IMR-90 (cell line): ENCODE measurements around the gene KRTAP5-3. TPM values are rescaled to one million over a fixed set of nuclear protein-coding genes. Genes with fewer than 3 reads are reported as not detected.

Experiments used
- ATAC-seq: fragments of 200-7000 bp; cut with Tn5 transposase; 2 replicates; pipeline ENCODE4 v1.9.1; 2020; ENCODE audit warnings: low read depth, mild to moderate bottlenecking, moderate library complexity
- BruUV-seq: library from RNA; stranded (reverse); fragments of 400-500 nt; replicated peaks from 2 replicates; lab custom pipeline; 2021; lab: Mats Ljungman, UMichigan
- CTCF ChIA-PET: fragments of 300-600 bp; formaldehyde crosslinking; extraction: SDS; loops from one replicate; lab custom pipeline; 2021; ENCODE audit warnings: antibody characterized with exemption; lab: Yijun Ruan, JAX
- POLR2A ChIA-PET: fragments of 300-600 bp; sonication (Branson Sonifier 250); formaldehyde crosslinking; loops from one replicate; lab custom pipeline; 2022; ENCODE audit warnings: antibody characterized with exemption; ENCODE audit not compliant: unreplicated experiment; lab: Charles Lee
- DNase-seq: peaks from one replicate; pipeline ENCODE4 v3.0.0; 2013
- H2AFZ ChIP-seq: replicated peaks from 2 replicates; pipeline ENCODE3; 2013; ENCODE audit warnings: low read length, mild to moderate bottlenecking; ENCODE audit not compliant: poor library complexity
- H2AK5ac ChIP-seq: 2 replicates; pipeline ENCODE4 v1.6.1; 2013; ENCODE audit warnings: low read depth, low read length, inconsistent platforms
- H2AK9ac ChIP-seq: replicated peaks from 2 replicates; pipeline ENCODE3; 2013; ENCODE audit warnings: mild to moderate bottlenecking, low read depth, low read length, moderate library complexity; ENCODE audit not compliant: poor library complexity
- H2BK120ac ChIP-seq: 2 replicates; pipeline ENCODE4 v1.6.1; 2013; ENCODE audit warnings: low read depth, low read length, inconsistent platforms
- H2BK15ac ChIP-seq: 3 replicates; pipeline ENCODE4 v1.6.1; 2013; ENCODE audit warnings: low read depth, low read length, inconsistent platforms
- H2BK20ac ChIP-seq: 2 replicates; pipeline ENCODE4 v1.6.1; 2013; ENCODE audit warnings: low read depth, mild to moderate bottlenecking, inconsistent platforms, low read length, moderate library complexity
- H2BK5ac ChIP-seq: 2 replicates; pipeline ENCODE4 v1.6.1; 2013; ENCODE audit warnings: mild to moderate bottlenecking, low read depth, low read length, inconsistent platforms; ENCODE audit not compliant: poor library complexity, severe bottlenecking
- H3K14ac ChIP-seq: replicated peaks from 2 replicates; pipeline ENCODE4 v1.6.1; 2013; ENCODE audit warnings: low read depth, low read length, inconsistent platforms
- H3K18ac ChIP-seq: 2 replicates; pipeline ENCODE4 v1.6.1; 2013; ENCODE audit warnings: low read depth, low read length, control low read depth
- H3K23ac ChIP-seq: 2 replicates; pipeline ENCODE4 v1.6.1; 2013; ENCODE audit warnings: low read depth, low read length, inconsistent platforms
- H3K27ac ChIP-seq: 2 replicates; pipeline ENCODE4 v1.5.1; 2013; ENCODE audit warnings: mild to moderate bottlenecking, control low read depth, low read length; ENCODE audit not compliant: insufficient read depth
- H3K27me3 ChIP-seq: 2 replicates; pipeline ENCODE4 v1.6.1; 2013; ENCODE audit warnings: low read length; ENCODE audit not compliant: control insufficient read depth, insufficient read depth
- H3K36me3 ChIP-seq: 2 replicates; pipeline ENCODE4 v1.6.1; 2013; ENCODE audit warnings: low read length, mixed read lengths; ENCODE audit not compliant: control insufficient read depth, insufficient read depth
- H3K4ac ChIP-seq: 2 replicates; pipeline ENCODE4 v1.6.1; 2013; ENCODE audit warnings: low read depth, low read length, inconsistent platforms
- H3K4me1 ChIP-seq: 2 replicates; pipeline ENCODE4 v1.6.1; 2013; ENCODE audit warnings: low read length, mixed read lengths; ENCODE audit not compliant: control insufficient read depth, insufficient read depth
- H3K4me2 ChIP-seq: 2 replicates; pipeline ENCODE4 v1.6.1; 2013; ENCODE audit warnings: low read depth, mild to moderate bottlenecking, control low read depth, low read length, moderate library complexity
- H3K4me3 ChIP-seq: 2 replicates; pipeline ENCODE4 v1.5.1; 2013; ENCODE audit warnings: low read depth, mild to moderate bottlenecking, control low read depth, low read length, moderate library complexity; ENCODE audit not compliant: insufficient read depth
- H3K56ac ChIP-seq: 2 replicates; pipeline ENCODE4 v1.6.1; 2013; ENCODE audit warnings: low read length, inconsistent platforms; ENCODE audit not compliant: insufficient read depth; ENCODE audit errors: extremely low read depth
- H3K79me1 ChIP-seq, 2 experiments: 2 replicates each; pipeline ENCODE4 v1.6.1; 2013; ENCODE audit warnings: low read length in 2 of 2, inconsistent platforms in 1 of 2, low read depth in 1 of 2
- H3K9ac ChIP-seq: 2 replicates; pipeline ENCODE4 v1.6.1; 2013; ENCODE audit warnings: low read depth, low read length, control low read depth
- H3K9me1 ChIP-seq: 2 replicates; pipeline ENCODE4 v1.6.1; 2013; ENCODE audit warnings: low read length, inconsistent platforms; ENCODE audit not compliant: insufficient read depth
- H3K9me3 ChIP-seq: 2 replicates; pipeline ENCODE4 v1.6.1; 2013; ENCODE audit warnings: low read length; ENCODE audit not compliant: control insufficient read depth, insufficient read depth
- H4K20me1 ChIP-seq: 2 replicates; pipeline ENCODE4 v1.6.1; 2013; ENCODE audit warnings: low read length, inconsistent platforms; ENCODE audit not compliant: insufficient read depth
- H4K5ac ChIP-seq: 2 replicates; pipeline ENCODE4 v1.6.1; 2013; ENCODE audit warnings: mild to moderate bottlenecking, low read depth, low read length, control low read depth
- H4K8ac ChIP-seq, 2 experiments: 2 replicates each; pipeline ENCODE4 v1.6.1; 2013; ENCODE audit warnings: low read depth in 2 of 2, low read length in 2 of 2, control low read depth in 1 of 2, inconsistent platforms in 1 of 2
- H4K91ac ChIP-seq: 2 replicates; pipeline ENCODE4 v1.6.1; 2013; ENCODE audit warnings: low read depth, low read length, inconsistent platforms; ENCODE audit not compliant: insufficient read depth
- MAFK ChIP-seq: IDR thresholded peaks from 2 replicates; pipeline ENCODE4 v1.6.1; 2012; ENCODE audit warnings: low read depth, low read length, improper control_type of control experiment
- MAZ ChIP-seq: IDR thresholded peaks from 2 replicates; pipeline ENCODE4 v1.6.1; 2012; ENCODE audit warnings: low read depth, mild to moderate bottlenecking, low read length, improper control_type of control experiment, moderate library complexity, borderline replicate concordance
- NFE2L2 ChIP-seq: fragments of 150-350 bp; IDR thresholded peaks from 2 replicates; pipeline ENCODE4 v1.6.1; 2016; ENCODE audit warnings: low read depth, mild to moderate bottlenecking, low read length
- RAD21 ChIP-seq: IDR thresholded peaks from 2 replicates; pipeline ENCODE4 v1.6.1; 2012; ENCODE audit warnings: low read length, improper control_type of control experiment
- RCOR1 ChIP-seq: IDR thresholded peaks from 2 replicates; pipeline ENCODE4 v1.6.1; 2012; ENCODE audit warnings: mild to moderate bottlenecking, low read length, improper control_type of control experiment; ENCODE audit not compliant: insufficient replicate concordance
- SMC3 ChIP-seq: fragments of 150-350 bp; IDR thresholded peaks from 2 replicates; pipeline ENCODE4 v1.6.1; 2016; ENCODE audit warnings: low read depth, mild to moderate bottlenecking, antibody characterized with exemption, low read length, moderate library complexity
- WGBS, 2 experiments: methylation state at CpG; one replicate each; pipeline versions ENCODE4 v1.1.5 to v1.1.7; 2013; ENCODE audit warnings: missing lambda C conversion rate in 2 of 2; ENCODE audit not compliant: insufficient read length in 1 of 2; ENCODE audit errors: extremely low coverage in 2 of 2; 5-methylcytosine and 5-hydroxymethylcytosine counted together
- dilution Hi-C: fragments of 300-500 bp; cut with HindIII; formaldehyde crosslinking; loops from one replicate; pipeline ENCODE4 v1.14.3; 2018; ENCODE audit warnings: low sequenced_read_pairs; ENCODE audit not compliant: unreplicated experiment
- in situ Hi-C: fragments of 300-500 bp; cut with MboI; formaldehyde crosslinking; loops from 3 replicates; pipeline ENCODE4 v1.14.3; 2019; ENCODE audit warnings: low sequenced_read_pairs, inconsistent platforms, mixed read lengths
- intact Hi-C: fragments of 100-400 bp; cut with micrococcal nuclease; formaldehyde crosslinking; loops from 2 replicates; pipeline ENCODE4 v1.10.0; 2022
- polyA plus RNA-seq, 3 experiments: library from polyadenylated mRNA; depleted of rRNA; stranded (reverse); fragments of >200 nt; gene quantifications; 2 replicates each; pipeline ENCODE4 v1.2.3, GENCODE V29; 2012; ENCODE audit warnings: low replicate concordance in 1 of 3
- total RNA-seq: library from RNA; depleted of rRNA; stranded (reverse); fragments of >200 nt; gene quantifications from 2 replicates; pipeline ENCODE4 v1.2.3, GENCODE V29; 2012
- TF ChIP-seq, protein P1 (sequence below): fragments of 150-350 bp; IDR thresholded peaks from 2 replicates; pipeline ENCODE4 v1.6.1; 2016; ENCODE audit warnings: low read depth, mild to moderate bottlenecking, low read length, moderate library complexity, borderline replicate concordance

Gene KRTAP5-3
- total and polyA plus RNA-seq, 2 of the 4 experiments (the other 2 are of a cell fraction) = not detected

DNA sequence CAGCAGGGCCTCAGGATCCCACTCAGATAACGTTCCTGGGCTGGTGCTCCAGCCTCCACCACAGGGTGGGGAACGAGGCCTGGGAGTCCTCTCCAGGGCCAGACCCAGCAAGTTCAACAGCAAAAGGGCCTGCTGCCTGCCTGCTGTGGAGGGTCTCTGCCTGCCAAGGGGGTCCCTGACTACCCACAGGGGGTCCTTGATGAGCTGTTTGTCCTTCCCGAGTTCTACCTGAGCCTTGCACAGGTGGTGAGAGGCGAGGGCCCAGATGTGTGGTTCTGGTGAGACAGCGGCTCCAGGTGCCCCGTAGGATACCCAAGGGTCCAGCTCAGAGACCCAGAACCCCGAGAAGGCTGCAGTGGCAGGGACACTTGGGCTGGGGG, 40.6 kb downstream of the KRTAP5-3 start:
- POLR2A ChIA-PET = no interaction called here
- Histone ChIP-seq H3K27me3 (peaks cover 4% of the 10 kb centered on the region), H3K36me3 (peaks cover 3% of the 10 kb centered on the region; the same call in 1 of the 2 replicates)

More for the DNA sequence above, 40.6 kb downstream of the KRTAP5-3 start:
- no TSS peak for BruUV-seq
- Histone ChIP-seq H2BK120ac (no peak overlapping the region), H3K23ac (no peak overlapping the region), H3K9me1 (peaks cover 9% of the 10 kb centered on the region), H3K4ac (no peak overlapping the region), H3K18ac (no peak overlapping the region), H4K5ac (no peak overlapping the region), H2AFZ (no peak overlapping the region), H2BK5ac (no peak overlapping the region), H3K4me2 (no peak overlapping the region), H4K91ac (no peak overlapping the region), H2AK5ac (no peak overlapping the region), H2AK9ac (no peak overlapping the region), H3K9me3 (no peaks in the 10 kb centered on the region), H3K27ac (no peak overlapping the region), H3K9ac (no peak overlapping the region), H2BK20ac (no peak overlapping the region), H3K4me3 (no peak overlapping the region), H3K4me1 (peaks cover 11% of the 10 kb centered on the region), H3K79me1 (peaks cover 15 to 37% of the 10 kb centered on the region in 2 experiments; a peak in 2 of 4 replicates), H4K8ac (no peak overlapping the region), H3K14ac (no peak overlapping the region), H2BK15ac (no peak overlapping the region), H4K20me1 (peaks cover 74% of the 10 kb centered on the region), H3K56ac (no peak overlapping the region)
- in situ Hi-C loops (no loop called here), dilution Hi-C loops (no loop called here), intact Hi-C loops (no loop called here)
- ATAC-seq (no peak), DNase-seq (no peak)
- 50% methylated on average over 1 of the region's 7 CpGs; no CpG with 5 or more reads in 1 of the 2 experiments for WGBS, 2 experiments
- CTCF ChIA-PET = interaction anchor here (1.3 to 1.6 kb wide), 2 partner anchors 14 to 27 kb away, joined by 4 to 7 read pairs; no protein-coding TSS in a partner anchor
- TF ChIP-seq NFE2L2 = no peak
- TF ChIP-seq, protein P1, sequence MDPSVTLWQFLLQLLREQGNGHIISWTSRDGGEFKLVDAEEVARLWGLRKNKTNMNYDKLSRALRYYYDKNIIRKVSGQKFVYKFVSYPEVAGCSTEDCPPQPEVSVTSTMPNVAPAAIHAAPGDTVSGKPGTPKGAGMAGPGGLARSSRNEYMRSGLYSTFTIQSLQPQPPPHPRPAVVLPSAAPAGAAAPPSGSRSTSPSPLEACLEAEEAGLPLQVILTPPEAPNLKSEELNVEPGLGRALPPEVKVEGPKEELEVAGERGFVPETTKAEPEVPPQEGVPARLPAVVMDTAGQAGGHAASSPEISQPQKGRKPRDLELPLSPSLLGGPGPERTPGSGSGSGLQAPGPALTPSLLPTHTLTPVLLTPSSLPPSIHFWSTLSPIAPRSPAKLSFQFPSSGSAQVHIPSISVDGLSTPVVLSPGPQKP = no peak
- TF ChIP-seq RAD21 = no peak
- no peak for TF ChIP-seq SMC3
- no peak for TF ChIP-seq MAZ
- no peak for TF ChIP-seq RCOR1
- TF ChIP-seq MAFK = no peak
